Activated effector memory CD4-positive, alpha-beta T cell treated with anti-CD3 and anti-CD28 coated beads, Interleukin-2, amount 50 U/mL, for 16 hours (primary cell): ENCODE measurements around the gene SWI5.
A peak's percentile ranks its signal among the peaks of the same experiment; 100 is the strongest.
"Not testable (repeated sequence)": the region's sequence is repeated elsewhere in the genome, so short reads cannot be mapped to it uniquely, and the experiment has no call there.

Experiments used
- DNase-seq: peaks from one replicate; pipeline ENCODE4 v3.0.0-alpha.2; 2020

The SWI5 gene

DNA sequence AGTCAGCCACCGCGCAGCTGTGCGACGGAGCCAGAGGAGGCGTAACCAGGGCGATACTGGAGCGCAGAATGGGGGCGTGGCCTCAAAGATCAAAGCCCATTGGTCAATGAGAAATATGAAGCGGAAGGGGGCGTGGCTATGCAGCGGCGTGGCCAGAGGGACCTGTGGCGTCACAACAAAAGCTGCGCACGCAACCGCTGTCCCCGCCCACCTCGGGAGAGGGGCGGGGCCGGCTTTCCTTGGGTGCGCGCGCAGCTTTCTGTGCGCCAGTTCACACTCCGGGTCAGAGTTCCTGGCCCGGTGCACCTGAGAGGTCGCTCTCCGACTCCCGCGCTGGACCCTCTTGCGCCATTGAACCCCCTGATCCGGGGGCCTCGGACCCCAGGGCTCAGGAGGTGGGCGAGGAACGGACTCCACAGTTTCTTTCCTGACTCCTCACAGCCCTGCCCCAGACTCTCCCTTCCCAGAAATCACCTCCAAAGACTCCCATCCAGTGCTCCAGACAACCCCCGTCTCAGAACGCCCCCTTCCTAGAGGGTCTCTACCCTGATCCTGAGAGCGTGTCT is at the start of gene SWI5:
SWI5 (plus strand) TSS at position 269 of the 566 bp plus-strand sequence.
- DNase-seq, result peak; percentile 100

GRCh38 chr9:128226412-128226801 is 49.7 kb upstream of the SWI5 start:
- no peak for DNase-seq

DNA sequence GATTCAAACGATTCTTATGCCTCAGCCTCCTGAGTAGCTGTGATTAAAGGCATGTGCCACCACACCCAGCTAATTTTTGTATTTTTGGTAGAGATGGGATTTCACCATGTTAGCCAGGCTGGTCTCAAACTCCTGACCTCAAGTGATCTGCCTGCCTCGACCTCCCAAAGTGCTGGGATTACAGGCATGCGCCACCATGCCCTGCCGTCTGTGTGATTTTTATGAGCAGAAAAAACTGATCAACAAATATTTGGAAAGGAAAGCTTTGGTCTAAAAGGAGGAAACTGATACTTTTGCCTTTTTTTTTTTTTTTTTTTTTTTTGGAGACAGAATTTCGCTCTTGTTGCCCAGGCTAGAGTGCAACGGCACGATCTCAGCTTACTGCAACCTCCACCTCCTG is 45.2 kb upstream of the SWI5 start:
- not testable (repeated sequence) for DNase-seq

DNA sequence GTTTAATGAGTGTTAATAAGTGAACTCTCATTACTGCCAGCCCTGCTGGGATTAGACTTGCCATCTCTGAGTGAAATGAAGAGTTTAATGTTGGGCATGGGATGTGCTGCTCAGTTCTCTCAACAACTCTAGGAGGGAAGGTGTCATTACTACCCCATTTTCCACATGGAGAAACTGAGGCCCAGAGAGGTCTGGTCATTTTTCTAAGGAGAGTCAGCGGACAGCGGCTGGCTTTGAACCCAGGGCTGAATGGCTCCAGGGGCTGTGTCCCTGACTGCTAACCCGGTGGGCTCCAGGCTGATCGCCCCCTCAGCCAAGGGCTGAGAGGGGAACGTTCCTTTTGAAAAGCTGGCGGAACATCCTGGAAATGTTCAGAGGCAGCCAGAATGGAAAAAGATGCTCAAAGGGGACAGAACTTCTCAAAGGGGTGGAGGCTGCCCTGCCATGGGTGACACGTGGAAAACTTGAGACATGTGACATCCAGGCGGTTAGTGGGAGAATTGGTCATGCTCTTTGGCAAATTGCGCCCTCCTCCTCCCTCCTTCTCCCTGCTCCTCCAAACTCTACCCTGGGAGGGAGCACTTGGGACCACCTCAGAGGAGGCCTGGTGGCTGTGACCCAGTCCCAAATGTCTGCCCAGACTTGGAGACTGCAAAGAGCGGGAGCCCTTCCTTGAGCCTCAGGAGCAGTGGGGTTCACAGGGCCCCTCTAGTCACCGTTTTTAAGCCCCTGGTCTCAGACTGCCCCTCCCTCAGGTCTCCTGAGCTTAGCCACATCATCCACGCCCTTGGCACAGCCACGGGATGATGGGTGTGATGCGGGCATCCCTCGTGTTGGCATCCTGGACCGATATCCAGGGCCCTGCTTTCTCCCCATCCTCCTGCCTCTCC is 44.2 kb upstream of the SWI5 start:
- no peak for DNase-seq

- no peak for DNase-seq
These were observed 43.3 kb upstream of the SWI5 start for GRCh38 chr9:128232528-128233428.

DNA sequence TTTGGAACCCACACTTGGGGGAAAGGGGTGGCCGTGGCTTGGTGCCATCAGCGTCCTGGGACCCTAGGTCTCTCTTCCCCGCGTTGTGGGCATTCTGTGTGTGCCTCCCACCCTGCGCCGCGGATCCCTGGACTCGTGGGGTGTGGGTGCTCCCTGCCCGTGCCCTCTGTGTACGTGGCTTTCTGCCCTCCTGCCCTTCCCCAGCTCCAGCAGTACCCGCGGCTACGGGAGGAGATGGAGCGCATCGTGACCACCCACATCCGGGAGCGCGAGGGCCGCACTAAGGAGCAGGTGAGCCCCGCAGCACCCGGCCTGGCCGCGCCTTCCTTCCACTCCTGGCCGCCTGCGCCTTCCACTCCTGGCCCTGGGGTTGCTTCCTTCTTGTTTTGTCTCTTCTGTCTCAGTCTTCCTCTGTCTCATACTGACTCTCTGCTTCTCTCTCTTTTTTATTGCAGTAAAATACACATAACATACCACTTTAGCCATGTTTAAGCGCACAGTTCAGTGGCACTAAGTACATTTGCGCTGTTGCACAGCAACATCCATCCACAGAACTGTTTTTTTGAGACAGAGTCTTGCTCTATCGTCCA is 42.2 kb upstream of the SWI5 start:
- DNase-seq, result no peak

DNA sequence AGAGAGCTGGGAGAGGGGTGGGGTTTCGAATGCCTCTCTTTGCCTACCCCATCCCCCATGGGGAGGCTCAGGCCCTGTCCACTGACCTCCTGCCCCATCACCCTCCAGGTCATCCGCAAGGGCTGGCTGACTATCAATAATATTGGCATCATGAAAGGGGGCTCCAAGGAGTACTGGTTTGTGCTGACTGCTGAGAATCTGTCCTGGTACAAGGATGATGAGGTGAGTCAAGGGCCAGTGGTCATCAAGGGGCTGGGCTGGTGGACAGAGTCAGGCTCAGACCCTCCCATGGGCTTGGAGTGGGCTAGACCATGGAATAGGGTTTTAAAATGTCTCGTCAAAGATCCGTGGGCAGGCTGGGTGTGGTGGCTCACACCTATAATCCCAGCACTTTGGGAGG is 34.0 kb upstream of the SWI5 start:
- DNase-seq, result no peak

DNA sequence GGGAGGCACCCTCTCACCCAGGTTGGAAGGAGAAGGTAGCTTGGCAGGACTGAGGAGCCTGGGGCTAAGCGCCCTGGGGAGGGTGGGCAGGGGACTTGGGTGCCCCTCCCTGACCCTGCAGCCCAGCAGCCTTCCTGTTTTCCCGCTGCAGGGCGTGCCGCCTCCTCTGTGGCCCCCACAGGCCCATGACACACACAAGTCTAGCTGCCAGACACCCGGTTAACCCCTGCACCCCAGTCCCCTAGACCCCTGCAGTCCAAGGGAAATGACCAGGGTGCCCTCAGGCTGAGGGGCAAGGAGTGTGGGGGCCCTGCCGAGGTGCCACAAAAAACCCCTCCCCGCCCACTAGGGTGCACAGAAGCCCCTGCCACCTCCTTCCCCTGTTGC is 33.3 kb upstream of the SWI5 start:
- DNase-seq, result no peak

DNA sequence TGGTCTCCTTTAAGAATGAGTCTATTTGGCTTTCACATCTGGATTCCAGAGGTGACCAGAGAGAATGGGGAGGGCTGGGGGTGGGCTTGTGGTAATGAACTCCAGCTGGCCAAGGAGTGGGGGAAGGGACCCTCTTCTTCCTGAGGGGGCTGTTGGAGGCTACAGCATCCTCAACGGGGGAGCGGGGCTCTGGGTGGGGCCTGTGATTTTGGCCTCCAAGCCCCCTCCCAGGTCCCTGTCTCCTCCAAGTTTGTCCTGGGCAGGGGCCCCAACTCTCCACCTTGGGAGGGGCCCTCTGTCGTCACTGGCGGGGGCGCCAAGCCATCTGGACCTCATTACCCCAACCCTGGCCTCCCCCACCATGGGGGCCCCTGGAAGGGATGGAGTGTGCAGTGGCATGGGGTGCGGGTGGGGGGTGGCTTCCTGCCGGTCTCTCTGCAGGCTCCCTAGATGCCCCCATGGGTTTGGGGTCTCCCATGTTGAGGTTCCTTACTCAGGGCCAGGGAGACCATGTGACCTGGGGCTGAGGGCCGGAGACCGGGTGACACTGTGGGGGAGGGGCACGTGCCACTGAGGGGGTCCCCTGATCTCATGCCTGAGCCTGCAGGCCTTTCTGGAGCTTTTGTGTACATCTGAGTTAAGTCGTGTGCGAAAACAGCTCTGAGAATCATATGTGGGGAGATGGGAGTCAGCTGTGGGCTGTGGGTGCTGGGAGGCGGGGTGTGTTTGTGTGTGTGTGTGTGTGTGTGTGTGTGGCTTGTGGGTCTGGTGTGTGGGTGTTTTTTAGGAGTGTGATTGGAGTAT is 32.7 kb upstream of the SWI5 start:
- no peak for DNase-seq

GRCh38 chr9:128244091-128244836 is 31.8 kb upstream of the SWI5 start:
- no peak for DNase-seq

DNA sequence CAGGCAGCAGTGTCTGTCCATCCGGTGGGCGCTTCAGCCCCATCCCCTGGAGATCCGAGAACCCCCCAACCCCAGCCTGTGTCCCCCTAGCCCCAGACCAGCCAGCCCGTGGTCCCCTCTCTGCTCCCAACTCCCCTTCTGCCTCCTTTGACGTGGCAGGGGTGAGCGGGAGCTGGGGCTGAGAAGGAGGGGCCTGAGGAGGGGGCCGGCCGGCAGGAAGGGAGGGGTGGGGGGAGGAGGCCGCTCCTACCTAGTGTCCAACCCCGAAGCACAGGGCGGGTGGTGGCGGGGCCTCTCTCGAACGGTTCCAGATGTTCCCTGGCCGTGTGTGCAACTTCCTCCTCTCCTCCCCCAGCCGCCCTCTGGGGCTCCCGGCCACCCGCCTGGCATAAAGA is 31.2 kb upstream of the SWI5 start:
- no peak for DNase-seq

- DNase-seq, result no peak
These were observed 30.5 kb upstream of the SWI5 start for GRCh38 chr9:128245421-128246151.

DNA sequence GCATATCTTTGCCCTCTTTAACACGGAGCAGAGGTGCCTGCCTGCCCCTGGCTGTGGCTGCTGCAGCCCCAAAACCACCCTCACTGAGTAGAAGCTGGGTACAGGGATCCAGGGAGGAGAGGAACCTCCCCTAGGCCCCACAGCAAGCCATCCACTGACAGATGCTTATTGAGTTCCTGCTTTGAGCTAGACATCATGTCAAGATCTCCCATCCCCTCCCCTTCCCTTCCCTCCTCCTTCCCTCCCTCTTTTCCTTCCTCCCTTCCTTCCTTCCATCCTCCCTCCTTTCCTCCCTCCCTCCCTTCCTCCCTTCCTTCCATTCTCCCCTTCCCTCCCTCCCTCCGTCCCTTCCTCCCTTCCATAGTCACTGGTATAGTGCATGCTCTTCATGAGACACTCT is 29.6 kb upstream of the SWI5 start:
- no peak for DNase-seq

DNA sequence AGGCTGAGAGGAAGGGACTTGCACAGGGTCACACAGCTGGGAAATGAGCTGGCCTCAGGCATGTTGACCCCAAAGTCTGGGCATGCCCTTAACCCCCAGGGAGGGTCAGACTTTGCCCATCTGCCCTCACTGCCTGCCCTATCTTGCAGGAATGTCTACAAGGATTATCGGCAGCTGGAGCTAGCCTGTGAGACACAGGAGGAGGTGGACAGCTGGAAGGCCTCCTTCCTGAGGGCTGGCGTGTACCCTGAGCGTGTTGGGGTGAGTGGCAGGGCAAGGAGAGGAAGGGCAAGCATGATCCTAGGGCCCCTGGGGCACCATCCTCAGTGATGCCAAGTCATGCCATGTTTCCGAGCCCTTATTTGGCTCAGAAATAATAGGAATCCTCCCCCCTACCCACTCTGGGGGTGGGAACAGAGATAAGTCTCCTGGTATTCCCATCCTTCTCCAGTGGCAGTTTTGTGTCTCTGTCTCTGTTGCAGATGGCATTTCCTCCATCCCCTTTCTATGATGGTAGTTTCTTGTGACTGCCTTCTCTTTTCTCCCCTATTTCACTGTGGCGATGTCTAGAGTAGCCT is 28.8 kb upstream of the SWI5 start:
- no peak for DNase-seq

- DNase-seq, result no peak
These were observed 26.5 kb upstream of the SWI5 start for GRCh38 chr9:128249558-128249907.

- DNase-seq, result peak; percentile 99
These were observed 25.9 kb upstream of the SWI5 start for GRCh38 chr9:128249908-128250838.

DNA sequence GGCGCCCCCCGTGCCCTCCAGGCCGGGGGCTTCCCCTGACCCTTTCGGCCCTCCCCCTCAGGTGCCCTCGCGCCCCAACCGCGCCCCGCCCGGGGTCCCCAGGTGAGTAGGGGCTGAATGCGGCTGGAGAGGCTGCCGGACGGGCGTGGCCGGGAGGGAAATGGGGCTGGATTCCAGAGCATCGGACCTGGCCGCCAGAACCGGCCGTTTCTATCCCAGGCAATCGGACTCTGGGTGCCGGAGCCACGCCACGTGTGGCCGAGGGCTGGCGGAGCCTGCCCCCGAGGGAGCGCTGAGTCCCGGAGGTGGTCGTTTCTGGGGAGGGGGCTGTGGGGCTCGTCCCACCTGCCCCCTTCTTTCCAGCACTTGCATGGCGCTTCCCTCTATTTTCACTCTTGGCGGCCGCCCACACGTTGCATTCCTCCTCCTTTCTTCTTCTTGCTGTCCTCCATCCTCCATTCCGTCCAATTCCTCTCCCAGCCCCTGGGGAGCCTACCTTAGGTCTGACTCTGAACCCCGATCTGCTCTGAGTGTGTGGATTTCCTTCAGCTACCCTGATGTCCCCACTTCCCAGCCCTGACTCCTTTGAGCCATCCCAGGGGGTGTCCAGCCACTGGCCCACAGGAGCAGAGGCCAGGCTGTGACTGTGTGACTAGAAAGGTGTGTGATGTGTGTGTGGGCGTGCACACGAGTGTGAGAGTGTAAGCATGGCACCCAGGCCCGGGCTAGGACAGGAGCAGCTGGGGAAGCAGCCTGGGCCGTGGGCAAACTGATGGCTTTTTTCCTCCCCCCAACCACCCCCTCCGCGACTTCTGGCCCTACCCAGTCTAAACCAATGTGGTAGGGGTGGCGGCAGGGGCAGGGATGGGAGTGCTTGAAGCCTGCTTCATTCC is 25.0 kb upstream of the SWI5 start:
- no peak for DNase-seq

DNA sequence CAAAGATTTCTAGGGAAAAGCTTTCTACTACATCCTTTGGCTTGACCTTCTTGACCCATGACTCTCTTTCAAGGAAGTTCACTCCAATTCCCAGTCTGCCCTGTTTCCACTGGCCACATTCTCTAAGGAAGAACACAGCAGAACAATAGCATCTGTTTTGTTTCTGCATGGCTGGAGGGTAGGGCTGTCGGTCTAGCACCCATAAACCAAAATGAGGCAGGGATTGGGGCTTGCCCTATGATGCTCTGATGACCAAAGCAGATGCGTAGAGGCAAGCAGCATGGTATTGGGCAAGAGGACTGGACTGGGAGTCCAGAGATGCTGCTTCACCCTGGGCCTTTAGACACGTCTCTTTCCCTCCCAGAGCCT is 24.4 kb upstream of the SWI5 start:
- DNase-seq, result no peak
